HepG2 (cell line): ENCODE data around the gene SLC38A3. TPM values are rescaled to one million over a fixed set of nuclear protein-coding genes. Genes with fewer than 3 reads are reported as not detected.

Source experiments
- ATAC-seq: fragments of 200-7000 bp; cut with Tn5 transposase; 3 replicates; pipeline ENCODE4 v1.9.1; 2020; ENCODE audit warnings: mild to moderate bottlenecking, moderate library complexity
- BruUV-seq: library from RNA; stranded (reverse); fragments of 400-500 nt; replicated peaks from 2 replicates; lab custom pipeline; 2021; lab: Mats Ljungman, UMichigan
- CTCF ChIA-PET: fragments of 300-600 bp; formaldehyde crosslinking; extraction: SDS; loops from one replicate; lab custom pipeline; 2021; ENCODE audit warnings: low total read pairs, inconsistent platforms, low intra/inter-chr PET ratio; lab: Yijun Ruan, JAX
- POLR2A ChIA-PET: fragments of 350-600 bp; sonication (Branson Sonifier 250); formaldehyde crosslinking; loops from one replicate; lab custom pipeline; 2020; ENCODE audit warnings: antibody characterized with exemption, inconsistent platforms; lab: Yijun Ruan, JAX
- DNase-seq: peaks from one replicate; pipeline ENCODE4 v3.0.0-alpha.2; 2015; ENCODE audit warnings: low spot score
- FAIRE-seq: peaks from 3 replicates; lab custom pipeline; 2011; peaks lifted over from hg19 to GRCh38; lab: Jason Lieb, UNC
- H2AFZ ChIP-seq: one replicate; pipeline ENCODE4 v1.6.1; 2011; ENCODE audit warnings: low read length, inconsistent platforms
- H3K27ac ChIP-seq: fragments of 300-600 bp; 3 replicates; pipeline ENCODE4 v1.8.0; 2011; ENCODE audit warnings: mixed run types, mild to moderate bottlenecking, mixed read lengths, low read length, inconsistent platforms; ENCODE audit not compliant: insufficient read depth; ENCODE audit errors: extremely low read length
- H3K27me3 ChIP-seq, 2 experiments: fragments of 200-600 bp in 1 of 2; 2 replicates in 1 of 2; 3 replicates in 1 of 2; pipeline versions ENCODE4 v1.6.0 to v1.8.0; 2011; ENCODE audit warnings: low read length in 2 of 2, mild to moderate bottlenecking in 2 of 2, moderate library complexity in 2 of 2, inconsistent platforms in 1 of 2; ENCODE audit not compliant: insufficient read depth in 2 of 2, control insufficient read depth in 1 of 2
- H3K36me3 ChIP-seq, 2 experiments: fragments of 200-600 bp in 1 of 2; replicated peaks in 1 of 2; 2 replicates in 1 of 2; 3 replicates in 1 of 2; pipeline versions ENCODE4 v1.5.1 to v1.8.0; 2011; ENCODE audit warnings: low read length in 2 of 2, inconsistent platforms in 1 of 2; ENCODE audit not compliant: insufficient read depth in 2 of 2, control insufficient read depth in 1 of 2
- H3K4me1 ChIP-seq: 2 replicates; pipeline ENCODE4 v1.5.1; 2012; ENCODE audit warnings: low read length, inconsistent platforms; ENCODE audit not compliant: insufficient read depth
- H3K4me2 ChIP-seq: 2 replicates; pipeline ENCODE4 v1.6.0; 2011; ENCODE audit warnings: low read depth, low read length, inconsistent platforms
- H3K4me3 ChIP-seq, 3 experiments: fragments of 200-600 bp in 1 of 3; sonication (generic), shearing (Covaris generic) in 1 of 3; replicated peaks in 1 of 3; 2 replicates each; pipeline ENCODE4 v1.5.1; 2011 to 2016; ENCODE audit warnings: low read length in 3 of 3, inconsistent platforms in 2 of 3, low read depth in 2 of 3, mild to moderate bottlenecking in 2 of 3, control low read depth in 1 of 3, mixed read lengths in 1 of 3; ENCODE audit not compliant: insufficient read depth in 1 of 3
- H3K79me2 ChIP-seq: one replicate; pipeline ENCODE4 v1.6.1; 2011; ENCODE audit warnings: low read length, inconsistent platforms; ENCODE audit not compliant: insufficient read depth
- H3K9ac ChIP-seq: 2 replicates; pipeline ENCODE4 v1.6.0; 2011; ENCODE audit warnings: mild to moderate bottlenecking, low read depth, low read length, inconsistent platforms; ENCODE audit not compliant: insufficient read depth
- H3K9me3 ChIP-seq: 2 replicates; pipeline ENCODE4 v1.5.1; 2012; ENCODE audit warnings: mild to moderate bottlenecking, low read length
- H4K20me1 ChIP-seq: 2 replicates; pipeline ENCODE4 v1.6.0; 2011; ENCODE audit warnings: inconsistent platforms, mild to moderate bottlenecking, low read length, moderate library complexity; ENCODE audit not compliant: insufficient read depth
- PCBP1 ChIP-seq: fragments of 200-400 bp; formaldehyde crosslinking; IDR thresholded peaks from 2 replicates; pipeline ENCODE4 v1.6.1; 2017; ENCODE audit warnings: mild to moderate bottlenecking, low read depth, low read length, borderline replicate concordance
- ZFP36L1 ChIP-seq: sonication (generic); formaldehyde crosslinking; IDR thresholded peaks from 2 replicates; pipeline ENCODE4 v1.8.0; 2022; ENCODE audit warnings: mild to moderate bottlenecking, missing genetic modification reagents, moderate library complexity
- WGBS: methylation state at CpG from one replicate; pipeline ENCODE4 v1.1.6; 2017; ENCODE audit warnings: low lambda C conversion rate; 5-methylcytosine and 5-hydroxymethylcytosine counted together
- in situ Hi-C: cut with HindIII; loops from 2 replicates; pipeline ENCODE4 v1.10.0; 2017; ENCODE audit warnings: low pct_unique_long_range_greater_than_20kb; ENCODE audit not compliant: extremely low pct_ligation_motif_present
- intact Hi-C: fragments of 100-400 bp; cut with micrococcal nuclease; formaldehyde crosslinking; loops from one replicate; pipeline ENCODE4 v1.10.0; 2022; ENCODE audit not compliant: unreplicated experiment
- polyA plus RNA-seq, 8 experiments: library from polyadenylated mRNA; depleted of rRNA in 3 of 8; stranded (reverse) in 7 of 8; unstranded in 1 of 8; fragments of >200 nt; fragmentation: Illumina TruSeq in 4 of 8; extraction: Trizol in 4 of 8; gene quantifications; 2 replicates each; pipeline versions ENCODE4 v1.2.1 to v1.2.3, GENCODE V29; 2011 to 2016; ENCODE audit warnings: low read depth in 4 of 8, missing spikeins in 1 of 8, mixed read lengths in 1 of 8; ENCODE audit not compliant: insufficient read depth in 1 of 8
- total RNA-seq, 5 experiments: library from RNA; depleted of rRNA; stranded (reverse); fragments of >200 nt; fragmentation: Illumina TruSeq; extraction: Trizol; gene quantifications; 2 replicates each; pipeline ENCODE4 v1.2.3, GENCODE V29; 2016; ENCODE audit warnings: low read depth in 1 of 5
- TF ChIP-seq, protein P1 (sequence below): IDR thresholded peaks from 2 replicates; pipeline ENCODE4 v1.4.0; 2020; ENCODE audit warnings: mild to moderate bottlenecking, missing genetic modification reagents
- TF ChIP-seq, protein P2 (sequence below): sonication (generic); formaldehyde crosslinking; IDR thresholded peaks from 2 replicates; pipeline ENCODE4 v1.4.0; 2020; ENCODE audit warnings: missing genetic modification reagents, borderline replicate concordance

Gene SLC38A3
- total and polyA plus RNA-seq, 2 of the 13 experiments (the other 11 are each of a cell fraction or from before 2014, with no cell fraction given): 29.8 to 164 TPM

DNA sequence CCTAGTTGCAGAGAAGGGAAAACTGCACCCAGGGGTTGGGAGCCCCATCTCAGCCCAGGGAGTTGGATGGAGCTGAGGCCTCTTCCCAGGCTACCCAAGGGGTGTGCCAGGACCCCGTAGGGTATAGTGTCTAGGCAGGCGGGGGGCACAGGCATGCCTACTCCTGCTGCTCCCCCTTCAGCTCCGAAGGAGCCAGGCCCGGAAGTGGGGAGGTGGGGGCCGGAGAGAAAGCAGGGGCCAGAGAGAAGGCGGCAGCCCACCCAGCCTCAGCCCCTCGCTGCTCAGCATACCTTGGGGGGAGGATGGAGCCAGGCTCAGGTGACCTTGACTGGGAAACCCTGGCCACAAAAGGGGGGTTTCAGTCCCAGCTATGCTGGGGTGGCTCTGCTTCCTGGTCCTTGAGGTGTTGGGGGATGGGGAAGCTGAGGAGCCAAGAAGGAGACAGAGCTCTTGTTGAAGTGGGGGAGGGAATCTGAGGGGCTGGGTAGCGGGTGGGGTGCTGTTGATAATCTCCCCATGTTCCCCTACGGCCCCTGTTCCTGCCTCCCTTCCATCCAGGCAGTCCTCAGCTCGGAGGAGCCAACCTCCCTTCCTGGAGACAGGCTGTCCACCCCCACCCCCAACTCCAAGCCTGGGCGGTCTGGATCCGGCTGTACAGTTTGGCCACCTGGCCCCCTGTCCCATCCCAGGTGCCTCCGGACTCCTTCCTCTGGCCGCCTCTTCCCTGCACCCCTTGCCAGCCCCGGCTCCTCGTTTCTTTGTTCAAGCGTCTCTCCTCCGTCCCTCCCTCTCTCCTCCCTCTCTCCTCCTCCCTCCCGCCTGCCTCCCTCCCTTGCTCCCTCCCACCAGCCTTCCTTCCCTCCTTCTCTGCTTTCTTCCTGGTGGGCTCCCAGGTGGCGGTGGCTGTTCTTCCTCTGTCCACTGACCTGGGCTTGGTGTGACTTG lies 48.2 kb upstream of the SLC38A3 start:
- ATAC-seq: no peak
- intact Hi-C loops: no loop called here
- WGBS: 80% methylated on average over 20 of the region's 20 CpGs
- BruUV-seq: TSS peak; percentile 59
- H3K36me3 ChIP-seq: peaks cover 0 to 13% of the 10 kb centered on the region in 2 experiments; a peak in 1 of 5 replicates
- TF ChIP-seq PCBP1 (0 out of 2 replicates have a peak, but pooled peaks have one; percentile 63), ZFP36L1 (CRISPR knock-in tag) (no peak)
- H3K79me2 ChIP-seq: peaks cover 7% of the 10 kb centered on the region
- no peak overlapping the region for H3K27ac ChIP-seq
- H3K9ac ChIP-seq: peak overlapping the region; percentile 71; the same call in 1 of the 2 replicates
- in situ Hi-C loops: no loop called here
- H3K4me1 ChIP-seq: peaks cover 58% of the 10 kb centered on the region
- H3K9me3 ChIP-seq: no peaks in the 10 kb centered on the region
- no peak for DNase-seq
- ChIA-PET POLR2A (interaction anchor here (0.9 to 3.7 kb wide), 7 partner anchors 9 to 46 kb away, joined by 3 to 23 read pairs (median 5); no protein-coding TSS in a partner anchor), CTCF (interaction anchor here (3.0 kb wide), 1 partner anchor 32 kb away, joined by 22 read pairs; no protein-coding TSS in a partner anchor)
- FAIRE-seq: no peak
- peak overlapping the region; percentile 91 for H3K4me2 ChIP-seq
- H3K4me3 ChIP-seq: peak overlapping the region; percentile 67 to 84 (median 81); a peak in 5 of 6 replicates
- peaks cover 0 to 15% of the 10 kb centered on the region in 2 experiments; a peak in 2 of 5 replicates for H3K27me3 ChIP-seq
- H4K20me1 ChIP-seq: no peaks in the 10 kb centered on the region
- no peak overlapping the region for H2AFZ ChIP-seq

DNA sequence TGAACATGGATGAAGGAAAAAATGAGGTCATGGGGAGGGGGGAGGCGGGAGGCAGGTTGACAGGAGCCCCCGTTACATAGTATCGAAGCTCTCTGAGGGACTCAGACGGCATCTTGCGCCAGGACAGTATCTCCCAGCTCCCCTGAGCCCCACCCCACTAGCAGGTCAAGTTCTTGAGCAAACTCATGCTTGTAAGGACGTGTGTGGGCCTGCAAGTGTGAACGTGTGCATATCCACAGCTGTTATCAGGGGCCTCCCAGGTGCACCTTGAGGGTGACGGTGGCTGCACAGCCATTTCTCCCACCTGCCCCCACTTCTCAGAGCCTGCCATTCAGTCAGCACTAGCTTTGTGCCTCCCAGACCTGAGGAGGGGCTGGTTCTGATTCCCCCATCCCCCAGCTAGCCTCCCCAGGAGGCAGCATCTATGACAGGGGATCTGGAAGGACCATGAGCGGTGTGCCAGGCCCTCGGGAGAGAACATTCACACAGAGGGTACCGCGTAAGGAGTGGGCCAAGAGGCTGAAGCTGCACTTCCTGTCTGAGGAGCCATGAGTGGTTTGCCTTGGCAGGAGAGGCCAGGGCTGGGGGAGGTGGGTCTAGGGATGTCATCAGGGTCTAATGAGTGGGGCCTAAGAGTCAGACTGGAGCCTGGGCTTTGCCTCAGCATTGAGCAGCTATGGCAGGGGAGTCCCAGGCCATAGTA lies 47.1 kb upstream of the SLC38A3 start:
- Histone ChIP-seq H3K9me3 (no peaks in the 10 kb centered on the region), H3K27ac (no peak overlapping the region), H3K79me2 (peaks cover 7% of the 10 kb centered on the region), H3K36me3 (peaks cover 0 to 13% of the 10 kb centered on the region in 2 experiments; a peak in 1 of 5 replicates), H3K4me3 (no peak overlapping the region), H3K9ac (no peak overlapping the region), H3K4me1 (peaks cover 63% of the 10 kb centered on the region), H3K27me3 (peaks cover 0 to 15% of the 10 kb centered on the region in 2 experiments; a peak in 2 of 5 replicates), H2AFZ (no peak overlapping the region), H4K20me1 (no peaks in the 10 kb centered on the region), H3K4me2 (no peak overlapping the region)
- no peak for DNase-seq
- FAIRE-seq: no peak
- intact Hi-C loops: no loop called here
- ChIA-PET CTCF (no interaction called here), POLR2A (interaction anchor here (1.3 to 3.7 kb wide), 2 partner anchors 9 to 45 kb away, joined by 4 to 23 read pairs; no protein-coding TSS in a partner anchor)
- 96% methylated on average over 9 of the region's 12 CpGs for WGBS
- ATAC-seq: no peak
- in situ Hi-C loops: no loop called here
- no TSS peak for BruUV-seq
- TF ChIP-seq, protein P1, sequence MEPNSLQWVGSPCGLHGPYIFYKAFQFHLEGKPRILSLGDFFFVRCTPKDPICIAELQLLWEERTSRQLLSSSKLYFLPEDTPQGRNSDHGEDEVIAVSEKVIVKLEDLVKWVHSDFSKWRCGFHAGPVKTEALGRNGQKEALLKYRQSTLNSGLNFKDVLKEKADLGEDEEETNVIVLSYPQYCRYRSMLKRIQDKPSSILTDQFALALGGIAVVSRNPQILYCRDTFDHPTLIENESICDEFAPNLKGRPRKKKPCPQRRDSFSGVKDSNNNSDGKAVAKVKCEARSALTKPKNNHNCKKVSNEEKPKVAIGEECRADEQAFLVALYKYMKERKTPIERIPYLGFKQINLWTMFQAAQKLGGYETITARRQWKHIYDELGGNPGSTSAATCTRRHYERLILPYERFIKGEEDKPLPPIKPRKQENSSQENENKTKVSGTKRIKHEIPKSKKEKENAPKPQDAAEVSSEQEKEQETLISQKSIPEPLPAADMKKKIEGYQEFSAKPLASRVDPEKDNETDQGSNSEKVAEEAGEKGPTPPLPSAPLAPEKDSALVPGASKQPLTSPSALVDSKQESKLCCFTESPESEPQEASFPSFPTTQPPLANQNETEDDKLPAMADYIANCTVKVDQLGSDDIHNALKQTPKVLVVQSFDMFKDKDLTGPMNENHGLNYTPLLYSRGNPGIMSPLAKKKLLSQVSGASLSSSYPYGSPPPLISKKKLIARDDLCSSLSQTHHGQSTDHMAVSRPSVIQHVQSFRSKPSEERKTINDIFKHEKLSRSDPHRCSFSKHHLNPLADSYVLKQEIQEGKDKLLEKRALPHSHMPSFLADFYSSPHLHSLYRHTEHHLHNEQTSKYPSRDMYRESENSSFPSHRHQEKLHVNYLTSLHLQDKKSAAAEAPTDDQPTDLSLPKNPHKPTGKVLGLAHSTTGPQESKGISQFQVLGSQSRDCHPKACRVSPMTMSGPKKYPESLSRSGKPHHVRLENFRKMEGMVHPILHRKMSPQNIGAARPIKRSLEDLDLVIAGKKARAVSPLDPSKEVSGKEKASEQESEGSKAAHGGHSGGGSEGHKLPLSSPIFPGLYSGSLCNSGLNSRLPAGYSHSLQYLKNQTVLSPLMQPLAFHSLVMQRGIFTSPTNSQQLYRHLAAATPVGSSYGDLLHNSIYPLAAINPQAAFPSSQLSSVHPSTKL (CRISPR knock-in tag): no peak
- TF ChIP-seq, protein P2, sequence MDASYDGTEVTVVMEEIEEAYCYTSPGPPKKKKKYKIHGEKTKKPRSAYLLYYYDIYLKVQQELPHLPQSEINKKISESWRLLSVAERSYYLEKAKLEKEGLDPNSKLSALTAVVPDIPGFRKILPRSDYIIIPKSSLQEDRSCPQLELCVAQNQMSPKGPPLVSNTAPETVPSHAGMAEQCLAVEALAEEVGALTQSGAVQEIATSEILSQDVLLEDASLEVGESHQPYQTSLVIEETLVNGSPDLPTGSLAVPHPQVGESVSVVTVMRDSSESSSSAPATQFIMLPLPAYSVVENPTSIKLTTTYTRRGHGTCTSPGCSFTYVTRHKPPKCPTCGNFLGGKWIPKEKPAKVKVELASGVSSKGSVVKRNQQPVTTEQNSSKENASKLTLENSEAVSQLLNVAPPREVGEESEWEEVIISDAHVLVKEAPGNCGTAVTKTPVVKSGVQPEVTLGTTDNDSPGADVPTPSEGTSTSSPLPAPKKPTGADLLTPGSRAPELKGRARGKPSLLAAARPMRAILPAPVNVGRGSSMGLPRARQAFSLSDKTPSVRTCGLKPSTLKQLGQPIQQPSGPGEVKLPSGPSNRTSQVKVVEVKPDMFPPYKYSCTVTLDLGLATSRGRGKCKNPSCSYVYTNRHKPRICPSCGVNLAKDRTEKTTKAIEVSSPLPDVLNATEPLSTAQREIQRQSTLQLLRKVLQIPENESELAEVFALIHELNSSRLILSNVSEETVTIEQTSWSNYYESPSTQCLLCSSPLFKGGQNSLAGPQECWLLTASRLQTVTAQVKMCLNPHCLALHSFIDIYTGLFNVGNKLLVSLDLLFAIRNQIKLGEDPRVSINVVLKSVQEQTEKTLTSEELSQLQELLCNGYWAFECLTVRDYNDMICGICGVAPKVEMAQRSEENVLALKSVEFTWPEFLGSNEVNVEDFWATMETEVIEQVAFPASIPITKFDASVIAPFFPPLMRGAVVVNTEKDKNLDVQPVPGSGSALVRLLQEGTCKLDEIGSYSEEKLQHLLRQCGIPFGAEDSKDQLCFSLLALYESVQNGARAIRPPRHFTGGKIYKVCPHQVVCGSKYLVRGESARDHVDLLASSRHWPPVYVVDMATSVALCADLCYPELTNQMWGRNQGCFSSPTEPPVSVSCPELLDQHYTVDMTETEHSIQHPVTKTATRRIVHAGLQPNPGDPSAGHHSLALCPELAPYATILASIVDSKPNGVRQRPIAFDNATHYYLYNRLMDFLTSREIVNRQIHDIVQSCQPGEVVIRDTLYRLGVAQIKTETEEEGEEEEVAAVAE: no peak
